ENCODE data around the gene C3orf22.

- TF ChIP-seq, protein P1, sequence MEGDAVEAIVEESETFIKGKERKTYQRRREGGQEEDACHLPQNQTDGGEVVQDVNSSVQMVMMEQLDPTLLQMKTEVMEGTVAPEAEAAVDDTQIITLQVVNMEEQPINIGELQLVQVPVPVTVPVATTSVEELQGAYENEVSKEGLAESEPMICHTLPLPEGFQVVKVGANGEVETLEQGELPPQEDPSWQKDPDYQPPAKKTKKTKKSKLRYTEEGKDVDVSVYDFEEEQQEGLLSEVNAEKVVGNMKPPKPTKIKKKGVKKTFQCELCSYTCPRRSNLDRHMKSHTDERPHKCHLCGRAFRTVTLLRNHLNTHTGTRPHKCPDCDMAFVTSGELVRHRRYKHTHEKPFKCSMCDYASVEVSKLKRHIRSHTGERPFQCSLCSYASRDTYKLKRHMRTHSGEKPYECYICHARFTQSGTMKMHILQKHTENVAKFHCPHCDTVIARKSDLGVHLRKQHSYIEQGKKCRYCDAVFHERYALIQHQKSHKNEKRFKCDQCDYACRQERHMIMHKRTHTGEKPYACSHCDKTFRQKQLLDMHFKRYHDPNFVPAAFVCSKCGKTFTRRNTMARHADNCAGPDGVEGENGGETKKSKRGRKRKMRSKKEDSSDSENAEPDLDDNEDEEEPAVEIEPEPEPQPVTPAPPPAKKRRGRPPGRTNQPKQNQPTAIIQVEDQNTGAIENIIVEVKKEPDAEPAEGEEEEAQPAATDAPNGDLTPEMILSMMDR (conservative IDR thresholded peaks at IDR 0.05; ENCODE audit: low read length): no peak
- TF ChIP-seq EZH2phosphoT487 (IDR thresholded peaks at IDR 0.05; ENCODE audit: borderline replicate concordance): no peak
Observed at GRCh38 chr3:126581569-126581968, 22.8 kb upstream of the C3orf22 start.

Data from Loucy (cell line).